GM18951 (cell line): Measurements from ENCODE around the gene TPD52L2.

Source experiments
- POLR2A ChIP-seq: IDR thresholded peaks from 4 replicates; pipeline ENCODE4 v1.6.1; 2011; ENCODE audit warnings: mild to moderate bottlenecking; ENCODE audit not compliant: insufficient read length, insufficient read depth; ENCODE audit errors: extremely low read depth
- in situ Hi-C: fragments of 300-500 bp; cut with MboI; formaldehyde crosslinking; loops from one replicate; pipeline ENCODE4 v1.12.0; 2022; ENCODE audit warnings: low sequenced_read_pairs, mixed read lengths, inconsistent platforms; ENCODE audit not compliant: unreplicated experiment

The TPD52L2 gene

GRCh38 chr20:63829945-63830835 is 34.9 kb upstream of the TPD52L2 start:
- in situ Hi-C loops: no loop called here
- TF ChIP-seq POLR2A: no peak

DNA sequence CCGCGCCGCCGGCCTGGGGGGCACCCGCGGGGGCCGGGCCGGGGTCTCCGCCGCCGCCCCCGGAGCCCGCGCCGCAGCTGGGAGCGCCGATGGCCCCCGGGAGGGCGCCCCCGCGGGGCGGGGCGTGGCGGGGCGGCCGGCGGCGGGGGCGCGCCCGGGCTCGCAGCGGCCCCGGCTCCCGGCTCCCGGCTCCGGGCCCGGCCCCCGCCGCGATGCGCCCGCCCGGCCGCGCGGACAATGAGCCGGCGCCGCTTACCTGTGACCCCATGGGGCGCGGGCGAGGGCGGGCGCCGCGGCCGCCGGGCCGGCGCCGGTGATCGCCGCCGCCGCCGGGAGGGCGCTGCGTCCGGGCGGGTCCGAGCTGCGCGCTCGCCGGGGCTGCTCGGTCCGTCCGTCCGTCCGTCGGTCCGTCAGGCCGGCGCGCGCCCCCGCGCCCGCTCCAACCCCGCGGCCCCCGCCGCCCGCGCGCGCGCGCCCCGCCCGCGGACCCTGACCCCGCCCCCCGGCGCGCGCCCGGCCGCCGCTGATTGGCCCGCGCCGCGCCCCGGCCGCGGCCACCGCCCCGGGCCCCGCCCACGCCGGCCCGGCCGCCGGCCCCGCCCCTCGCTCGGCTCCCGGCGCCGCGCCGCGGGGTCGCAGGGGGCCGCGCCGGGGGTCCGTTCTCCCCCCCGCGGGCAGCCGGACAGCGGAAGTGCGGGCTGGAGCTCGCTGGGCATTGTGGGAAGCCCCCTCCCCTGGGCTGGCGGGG is 34.1 kb upstream of the TPD52L2 start, which contains the start of gene ZBTB46:
TSS of gene ZBTB46 (minus strand) at position 424 of the 748 bp plus-strand sequence. CDS start 40,507 bp downstream, outside the sequence.
- in situ Hi-C loops: no loop called here
- no peak for TF ChIP-seq POLR2A

DNA sequence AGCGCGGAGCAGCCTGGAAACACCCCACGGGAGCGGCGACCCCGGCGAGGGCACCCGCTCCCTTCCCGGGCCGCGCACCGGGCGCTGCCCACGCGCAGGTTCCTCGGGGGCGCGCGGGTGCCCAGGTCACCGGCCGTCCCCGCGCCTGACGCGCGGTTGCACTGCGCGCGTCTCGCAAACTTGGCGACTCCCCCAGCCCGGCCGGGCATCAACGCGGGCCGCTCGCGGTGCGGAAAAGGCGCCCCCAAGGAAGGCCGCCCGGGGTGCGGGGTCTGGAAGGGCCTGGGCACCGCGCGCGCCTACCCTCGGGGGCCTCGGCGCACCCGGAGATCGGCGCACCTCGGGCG is 33.5 kb upstream of the TPD52L2 start:
- no peak for TF ChIP-seq POLR2A
- in situ Hi-C loops: no loop called here

DNA sequence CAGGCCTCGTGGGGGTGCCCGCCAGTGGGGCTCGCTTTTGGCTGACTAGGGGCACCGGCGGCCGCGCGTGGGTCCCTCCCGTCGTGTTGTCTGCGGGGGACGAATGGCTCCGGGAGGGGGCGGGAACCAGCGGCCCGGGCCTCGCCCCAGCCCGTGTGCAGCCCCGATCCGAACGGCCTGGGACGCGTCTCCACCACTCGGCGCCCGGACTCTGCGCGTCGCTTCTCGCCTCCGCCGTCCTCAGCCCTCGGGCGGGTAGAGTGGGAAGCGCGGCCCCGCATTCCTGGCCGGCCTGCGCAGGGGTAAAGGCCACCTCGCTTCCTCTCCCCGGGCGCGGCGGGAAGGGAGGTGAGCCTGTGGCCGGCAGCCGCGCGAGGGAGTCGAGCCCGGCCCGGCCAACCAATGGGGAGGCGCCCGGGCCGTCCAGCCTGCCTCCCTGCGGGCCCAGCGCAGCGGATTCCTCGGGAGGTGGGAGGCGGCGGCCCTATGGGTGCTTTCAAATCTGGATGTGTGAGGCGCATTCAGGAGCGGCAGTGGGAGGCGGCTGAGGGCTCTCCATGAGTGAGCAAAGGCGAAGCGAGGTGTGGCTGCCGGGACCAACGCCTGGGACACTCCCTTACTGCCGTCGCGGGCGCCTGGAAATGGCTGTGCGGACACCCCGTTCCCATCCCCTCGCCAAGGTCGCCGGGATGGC is 32.9 kb upstream of the TPD52L2 start:
- in situ Hi-C loops: no loop called here
- no peak for TF ChIP-seq POLR2A

- TF ChIP-seq POLR2A: no peak
- in situ Hi-C loops: no loop called here
Observed at GRCh38 chr20:63833776-63834490, 31.1 kb upstream of the TPD52L2 start.

DNA sequence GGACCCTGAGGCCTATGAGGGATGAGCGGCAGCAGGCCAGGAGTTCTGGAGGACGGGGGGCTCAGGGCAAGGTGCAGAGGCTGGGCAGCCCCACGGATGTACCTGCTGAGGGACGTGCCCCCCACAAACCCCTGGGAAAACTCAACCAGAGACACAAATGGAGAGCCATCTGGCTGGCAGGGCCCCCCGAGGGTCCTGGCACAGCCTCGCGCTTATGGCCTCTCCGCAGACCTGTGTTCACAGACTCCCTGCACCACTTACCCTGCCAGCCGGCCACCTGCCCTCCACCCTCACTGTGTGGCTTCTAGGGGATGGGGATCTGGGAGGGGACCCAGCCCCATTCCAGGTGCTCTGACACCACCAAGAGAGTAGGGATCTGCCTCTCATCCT is 30.6 kb upstream of the TPD52L2 start:
- in situ Hi-C loops: no loop called here
- no peak for TF ChIP-seq POLR2A

GRCh38 chr20:63835021-63835858 is 29.8 kb upstream of the TPD52L2 start:
- in situ Hi-C loops: no loop called here
- TF ChIP-seq POLR2A: no peak

GRCh38 chr20:63836458-63837344 is 28.4 kb upstream of the TPD52L2 start:
- in situ Hi-C loops: no loop called here
- no peak for TF ChIP-seq POLR2A

DNA sequence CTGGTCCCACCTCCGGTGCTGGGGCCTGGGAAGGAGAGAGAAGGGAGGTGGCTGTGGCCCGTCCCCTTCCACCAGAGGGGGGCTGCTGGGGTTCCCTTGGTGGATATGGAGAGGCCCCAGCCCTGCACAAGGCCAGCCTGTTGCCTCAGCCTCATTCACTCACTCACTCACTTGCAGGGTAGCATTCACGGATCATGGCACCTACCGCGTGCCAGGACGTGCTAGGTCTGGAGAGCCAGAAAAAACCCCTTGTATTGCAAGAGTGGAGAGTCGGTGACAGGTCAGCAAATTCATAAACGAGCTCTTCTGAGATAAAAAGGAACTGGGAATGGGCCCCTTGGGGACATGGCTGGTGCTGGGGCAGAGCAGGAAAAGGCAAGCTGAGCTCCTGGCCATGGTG is 27.6 kb upstream of the TPD52L2 start:
- no peak for TF ChIP-seq POLR2A
- in situ Hi-C loops: no loop called here

GRCh38 chr20:63839620-63840019 is 25.4 kb upstream of the TPD52L2 start:
- in situ Hi-C loops: no loop called here
- no peak for TF ChIP-seq POLR2A

GRCh38 chr20:63840405-63840828 is 24.7 kb upstream of the TPD52L2 start:
- in situ Hi-C loops: no loop called here
- TF ChIP-seq POLR2A: no peak
